Activated CD8-positive, alpha-beta memory T cell treated with anti-CD3 and anti-CD28 coated beads for 1 hour (primary cell): ENCODE measurements around the gene HOXB4.

Source experiments
- DNase-seq, 2 donors: peaks; one replicate each; pipeline ENCODE4 v3.0.0-alpha.2; 2020; ENCODE audit warnings: low read depth in 1 of 2; ENCODE audit errors: extremely low read depth in 1 of 2

HOXB4 gene

DNA sequence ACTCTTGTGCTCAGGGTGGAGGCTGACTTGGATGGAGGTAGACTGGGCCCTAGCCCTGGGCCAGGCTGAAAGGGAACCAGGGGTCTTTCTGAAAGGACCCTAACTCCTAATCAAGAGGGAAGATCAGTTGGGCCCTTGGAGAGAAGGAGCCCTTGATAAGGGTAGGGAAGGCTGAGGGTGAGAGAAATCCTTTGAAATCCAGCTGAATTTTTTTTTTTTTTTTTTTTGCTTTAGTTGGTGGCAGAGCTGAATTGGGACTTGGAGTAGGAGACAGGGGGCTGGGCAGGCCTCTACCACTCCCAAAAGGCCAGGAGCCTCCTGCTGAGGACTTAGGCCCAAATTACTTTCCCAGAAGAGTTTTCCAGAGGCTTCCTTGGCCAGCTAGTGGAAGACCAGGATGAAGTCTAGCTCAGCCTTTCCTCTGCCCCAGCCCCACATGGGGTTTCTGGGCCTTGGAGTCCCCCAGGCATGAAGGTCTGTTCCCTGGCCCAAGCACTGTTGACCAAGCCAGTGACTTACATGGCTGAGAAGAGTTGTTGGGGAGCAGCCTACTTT is 12.5 kb upstream of the HOXB4 start:
- DNase-seq, result no peak

DNA sequence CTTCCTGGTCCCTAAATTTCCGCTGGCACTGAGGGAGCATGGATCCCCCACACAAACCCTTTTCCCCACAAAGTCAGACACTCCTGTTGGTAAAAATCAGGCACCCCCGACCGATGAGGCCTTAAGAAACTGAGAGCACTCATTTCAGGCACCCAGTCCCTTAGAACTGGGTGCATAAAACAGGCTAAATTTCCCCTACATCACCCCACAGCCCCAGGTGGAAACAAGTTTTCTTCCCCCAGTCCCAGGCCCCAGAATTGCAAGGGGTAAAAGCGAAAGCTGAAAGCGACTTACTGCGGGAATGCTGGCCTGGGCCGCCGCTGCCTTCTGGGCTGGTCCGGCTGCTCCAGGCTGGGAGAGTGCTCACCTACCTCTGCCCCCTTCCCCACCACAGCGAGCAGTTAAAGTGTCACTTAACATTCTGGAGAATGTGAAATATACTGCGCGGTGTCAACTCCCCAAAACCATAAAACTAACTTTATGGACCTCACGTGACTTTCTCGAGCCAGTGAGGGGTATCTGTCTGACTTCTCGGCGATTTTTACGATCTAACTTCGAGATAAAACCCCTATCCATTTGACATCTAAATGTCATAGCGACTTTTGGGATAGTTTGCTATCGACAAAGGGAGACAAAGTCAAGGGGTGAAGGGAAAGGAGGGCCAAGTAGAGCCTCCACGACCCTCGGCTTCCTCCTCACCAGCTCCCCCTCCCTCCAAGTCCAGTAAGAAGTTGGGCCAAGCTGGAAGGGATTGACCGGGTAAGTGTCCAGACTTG is 11.9 kb upstream of the HOXB4 start, which contains the start of gene HOXB3:
Gene HOXB3, minus strand, starts transcription at position 411 of the 776 bp plus-strand sequence. CDS start 37,767 bp downstream, outside the sequence.
- no peak for DNase-seq

DNA sequence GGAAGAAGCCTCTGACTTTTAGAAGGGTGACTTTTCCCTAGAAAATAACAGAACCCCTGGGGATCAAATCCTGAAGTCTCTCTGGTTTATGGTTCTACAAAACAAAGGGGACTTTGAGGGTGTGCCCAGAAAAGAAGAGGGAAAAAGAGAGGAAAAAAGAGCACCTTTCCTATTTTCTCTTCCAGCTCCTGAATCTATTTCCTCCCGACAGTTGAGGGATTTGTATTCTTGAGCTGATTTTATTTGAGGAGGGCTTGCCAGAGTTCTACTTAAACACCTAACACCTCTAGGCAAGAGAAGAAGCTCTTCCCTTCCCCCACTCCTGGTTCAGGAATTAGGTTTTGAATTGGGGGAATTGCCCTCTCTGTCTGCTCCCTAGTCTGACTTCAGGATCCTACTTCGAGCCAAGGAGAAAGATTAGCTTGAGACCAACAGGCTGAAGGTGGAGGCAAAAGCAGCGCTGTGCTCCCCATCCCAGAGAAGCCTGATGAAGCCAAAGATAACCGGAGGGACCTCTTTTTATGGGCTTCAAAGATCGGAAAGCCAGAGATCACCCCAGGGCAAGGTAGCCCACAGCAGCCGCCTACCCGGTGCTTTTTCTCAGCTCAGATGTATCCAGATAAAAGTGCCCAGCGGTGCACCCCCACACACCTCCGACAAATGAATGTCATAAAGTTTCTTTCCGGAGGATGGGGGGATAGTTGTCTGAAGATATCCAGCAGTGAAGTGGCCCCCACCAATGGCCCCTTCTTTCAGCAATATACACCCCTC is 11.1 kb upstream of the HOXB4 start:
- no peak for DNase-seq

GRCh38 chr17:48588528-48588927 is 10.4 kb upstream of the HOXB4 start:
- DNase-seq, result no peak

- no peak for DNase-seq
Observed at GRCh38 chr17:48588074-48588415, 9.9 kb upstream of the HOXB4 start.

GRCh38 chr17:48587276-48588073 is 9.3 kb upstream of the HOXB4 start:
- DNase-seq, result no peak

DNA sequence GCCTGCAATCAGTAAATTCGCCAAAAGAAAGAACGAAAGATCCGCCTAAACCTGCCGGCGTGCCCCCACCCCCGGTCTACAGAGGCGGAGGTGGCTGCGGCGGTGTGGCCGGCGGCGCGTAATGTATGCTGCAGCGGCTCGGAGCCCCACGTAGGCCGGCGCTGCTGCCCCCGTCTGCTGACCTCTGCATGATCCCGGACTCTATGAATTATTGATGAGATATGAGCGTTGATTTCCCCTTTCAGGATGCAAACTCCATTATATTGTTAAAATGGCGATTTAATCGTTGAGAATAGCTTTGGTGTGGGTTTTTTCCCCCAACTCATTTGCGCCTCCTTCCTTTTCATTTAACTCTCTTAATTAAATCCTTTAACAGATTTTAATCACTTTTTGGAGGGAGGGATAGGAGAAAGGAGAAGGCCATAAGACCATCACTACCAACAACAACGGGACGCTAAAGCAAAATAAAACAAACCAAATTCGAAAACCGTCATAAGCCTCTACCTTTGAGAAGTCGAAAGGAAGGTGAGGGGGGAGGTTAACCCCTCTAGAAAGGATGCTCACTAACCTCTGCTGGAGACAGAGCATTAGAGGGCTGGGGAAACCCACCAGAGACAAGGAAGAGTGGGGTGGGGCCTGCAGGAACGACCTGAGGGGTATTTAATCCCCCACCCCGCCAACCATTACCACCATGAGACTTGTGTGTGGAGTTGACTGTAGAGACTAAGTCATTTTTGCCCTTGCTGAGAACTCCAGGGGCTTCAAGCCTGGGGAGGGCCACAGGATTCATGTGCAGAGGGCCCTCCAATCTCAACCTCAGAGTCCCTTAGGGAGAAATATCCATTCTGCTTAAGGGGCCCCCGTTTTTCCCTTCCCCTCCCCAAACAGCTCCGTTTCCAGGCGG is 8.5 kb upstream of the HOXB4 start:
- no peak for DNase-seq

GRCh38 chr17:48584223-48584741 is 6.1 kb upstream of the HOXB4 start:
- DNase-seq, result no peak

GRCh38 chr17:48583708-48584222 is 5.6 kb upstream of the HOXB4 start:
- no peak for DNase-seq

GRCh38 chr17:48582750-48583069 is 4.6 kb upstream of the HOXB4 start:
- no peak for DNase-seq

DNA sequence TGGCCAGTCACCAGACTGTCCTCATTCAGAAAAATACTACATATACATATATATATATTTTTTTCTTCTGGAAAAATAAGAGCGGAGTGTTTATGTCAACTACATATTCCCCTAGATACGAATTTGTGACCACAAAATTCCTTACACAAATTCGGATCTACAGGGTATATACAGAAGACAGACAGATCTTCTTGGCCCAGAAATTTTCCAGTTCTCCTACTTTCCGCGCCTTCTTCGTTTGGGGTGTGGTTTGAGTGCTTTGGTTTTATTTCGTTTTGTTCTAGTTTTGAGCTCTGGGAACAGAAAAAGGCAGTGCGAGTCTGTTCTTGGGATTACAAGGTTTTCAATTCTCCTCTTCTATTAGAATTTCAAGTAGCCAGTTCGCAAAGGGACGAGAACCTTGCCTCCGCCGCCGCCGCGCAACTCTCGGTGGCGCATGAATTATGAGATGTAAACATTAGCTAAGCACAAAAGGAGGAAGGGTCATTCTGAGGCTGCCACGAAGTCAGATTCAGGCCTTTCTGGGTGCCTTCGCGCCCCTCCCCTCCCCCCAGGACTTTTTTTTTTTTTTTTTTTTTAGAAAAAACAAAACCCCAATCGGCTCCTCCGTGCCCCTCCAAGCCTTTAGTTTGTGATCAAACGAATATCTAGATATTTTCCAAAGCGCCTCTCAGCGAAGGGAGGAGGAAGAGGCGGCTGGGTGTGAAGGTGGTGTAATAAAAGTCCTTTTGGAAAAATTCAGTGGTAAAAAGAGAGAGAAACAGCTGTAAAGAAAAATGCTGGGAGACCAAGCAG is 1.8 kb upstream of the HOXB4 start:
- no peak for DNase-seq

GRCh38 chr17:48579471-48579759 is 1.3 kb upstream of the HOXB4 start:
- DNase-seq, result no peak

DNA sequence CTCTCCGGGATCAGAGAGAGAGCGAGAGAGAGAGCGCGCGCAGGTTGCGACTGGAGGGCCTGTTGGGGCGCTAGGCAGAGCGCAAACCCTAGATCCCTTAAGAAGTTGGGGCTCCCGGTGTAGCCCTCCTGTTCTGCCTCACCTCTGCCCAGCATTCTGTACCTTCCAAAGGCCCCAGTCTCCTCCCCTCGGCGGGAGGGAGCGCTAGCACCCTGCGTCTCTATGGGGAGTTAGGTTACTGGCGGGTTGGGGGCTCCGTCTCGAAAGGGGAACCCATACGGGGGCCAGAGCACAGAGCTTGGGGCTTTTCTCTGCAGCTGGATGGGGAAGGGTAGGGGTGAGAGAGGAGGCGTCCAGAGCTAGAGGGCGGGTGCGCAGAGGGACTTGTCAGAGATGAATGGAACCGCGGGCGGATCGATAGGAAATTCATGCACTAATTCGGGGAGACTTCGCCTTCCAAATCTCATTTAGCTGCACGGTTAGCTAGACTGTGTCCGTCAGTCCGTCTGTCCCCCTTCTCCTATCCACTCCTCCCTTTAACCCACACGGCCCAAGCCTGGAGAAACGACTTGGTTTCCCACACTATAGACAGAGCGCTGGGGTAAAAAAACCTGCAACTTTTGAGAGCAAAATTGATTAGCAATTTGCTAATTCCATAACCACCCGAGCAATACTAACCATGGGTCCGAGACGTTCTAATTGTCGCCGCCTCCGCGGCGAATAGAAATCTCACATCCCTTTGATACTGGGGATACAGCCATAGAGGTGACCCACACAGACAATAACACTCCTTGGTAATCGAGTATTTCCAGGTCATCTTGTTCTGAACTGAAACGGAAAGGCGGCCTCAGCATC is 693 bp upstream of the HOXB4 start:
- no peak for DNase-seq

DNA sequence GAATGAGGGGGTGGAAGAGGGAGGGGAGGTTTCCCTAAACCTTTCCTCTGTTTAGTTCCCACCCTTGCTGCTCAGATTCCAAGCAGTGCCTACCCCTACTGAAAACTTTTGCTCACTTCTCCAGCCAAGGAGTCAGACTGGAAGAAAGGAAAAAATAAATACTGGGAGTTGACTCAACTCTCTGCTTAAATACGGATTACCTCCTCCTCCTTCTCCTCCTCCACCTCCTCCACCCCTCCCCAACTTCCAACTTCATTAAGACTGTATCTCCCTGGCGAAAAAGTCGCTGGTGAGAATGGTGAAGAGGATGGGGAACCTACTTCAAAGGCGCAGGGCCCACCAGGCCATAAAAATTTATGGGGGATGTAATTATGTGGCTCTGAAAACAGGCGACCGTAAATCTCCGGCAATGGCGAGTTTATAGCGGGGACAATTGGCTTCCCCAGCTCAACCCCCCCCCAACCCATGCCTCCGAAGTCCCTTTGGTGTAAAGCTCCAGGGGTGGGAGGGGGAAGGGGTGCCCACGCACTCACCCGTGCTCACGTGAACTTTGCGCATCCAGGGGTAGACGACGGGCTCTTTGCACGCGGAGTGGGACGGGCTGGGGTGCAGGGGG is 712 bp downstream of the HOXB4 start:
- DNase-seq, result no peak

DNA sequence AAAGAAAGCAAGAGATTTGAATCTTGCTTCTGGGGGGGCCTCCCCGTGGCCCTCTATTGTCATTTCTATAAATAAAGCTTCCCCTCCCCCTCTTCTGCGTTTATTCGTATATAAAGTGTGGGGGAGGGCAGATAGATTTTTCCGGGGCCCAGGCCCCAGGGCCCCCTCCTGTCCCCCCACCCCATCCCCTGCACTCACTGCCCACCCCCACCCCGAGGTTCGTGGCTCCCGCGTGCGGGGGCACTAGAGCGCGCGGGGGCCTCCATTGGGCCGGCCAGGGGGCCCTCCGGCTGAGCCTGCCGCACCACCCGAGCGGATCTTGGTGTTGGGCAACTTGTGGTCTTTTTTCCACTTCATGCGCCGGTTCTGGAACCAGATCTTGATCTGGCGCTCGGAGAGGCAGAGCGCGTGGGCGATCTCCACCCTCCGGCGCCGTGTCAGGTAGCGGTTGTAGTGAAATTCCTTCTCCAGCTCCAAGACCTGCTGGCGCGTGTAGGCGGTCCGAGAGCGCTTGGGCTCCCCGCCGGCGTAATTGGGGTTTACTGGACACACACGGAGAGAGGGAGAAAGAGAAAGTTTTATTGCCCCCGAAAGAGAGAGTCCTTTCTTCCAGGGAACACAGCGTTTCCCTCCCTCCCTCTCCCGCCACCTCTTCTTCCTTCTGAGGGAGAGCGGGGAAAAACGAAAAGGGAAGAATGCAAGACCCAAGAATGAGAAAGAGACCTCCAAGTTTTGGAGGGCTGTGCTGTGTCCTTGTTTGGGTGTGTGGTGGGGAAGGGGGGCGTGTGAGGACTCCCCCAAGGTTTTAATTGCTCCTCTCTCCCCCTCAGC is 1.5 kb downstream of the HOXB4 start:
- DNase-seq, result no peak

- DNase-seq, result no peak
Observed at GRCh38 chr17:48575673-48576478, 2.3 kb downstream of the HOXB4 start.
